GM23338 (cell line): ENCODE measurements around the gene TELO2. TPM values are rescaled to one million over a fixed set of nuclear protein-coding genes. Genes with fewer than 3 reads are reported as not detected.

Source experiments
- ATAC-seq: fragments of 200-7000 bp; cut with Tn5 transposase; 3 replicates; pipeline ENCODE4 v1.9.1; 2020
- DNase-seq: peaks from one replicate; pipeline ENCODE4 v3.0.0-alpha.2; 2015; ENCODE audit warnings: low spot score
- H2AFZ ChIP-seq: fragments of 200-600 bp; sonication (generic); 2 replicates; pipeline ENCODE4 v1.8.0; 2016; ENCODE audit warnings: antibody characterized with exemption, mild to moderate bottlenecking, moderate library complexity
- H3F3A ChIP-seq: fragments of 200-600 bp; sonication (generic); replicated peaks from 2 replicates; pipeline ENCODE4 v1.8.0; 2017; ENCODE audit warnings: antibody characterized with exemption, mixed run types, low read depth
- H3K27ac ChIP-seq: fragments of 200-600 bp; sonication (generic); 2 replicates; pipeline ENCODE4 v1.6.1; 2016; ENCODE audit warnings: low read depth
- H3K27me3 ChIP-seq: fragments of 200-600 bp; sonication (generic); 2 replicates; pipeline ENCODE4 v1.8.0; 2016; ENCODE audit warnings: mild to moderate bottlenecking, mixed run types, moderate library complexity; ENCODE audit not compliant: insufficient read depth
- H3K36me3 ChIP-seq: fragments of 200-600 bp; sonication (generic); 2 replicates; pipeline ENCODE4 v1.8.0; 2016; ENCODE audit warnings: mild to moderate bottlenecking; ENCODE audit not compliant: insufficient read depth
- H3K4me1 ChIP-seq: fragments of 200-600 bp; sonication (generic); 2 replicates; pipeline ENCODE4 v1.8.0; 2016; ENCODE audit warnings: mild to moderate bottlenecking, moderate library complexity; ENCODE audit not compliant: insufficient read depth
- H3K4me2 ChIP-seq: fragments of 200-600 bp; sonication (generic); 2 replicates; pipeline ENCODE4 v1.7.1; 2017; ENCODE audit warnings: mixed run types
- H3K4me3 ChIP-seq: fragments of 200-600 bp; sonication (generic); 2 replicates; pipeline ENCODE4 v1.6.1; 2016; ENCODE audit warnings: mixed run types
- H3K79me2 ChIP-seq: fragments of 200-600 bp; sonication (generic); replicated peaks from 2 replicates; pipeline ENCODE4 v1.8.0; 2017; ENCODE audit warnings: mild to moderate bottlenecking; ENCODE audit not compliant: insufficient read depth
- H3K9me2 ChIP-seq: fragments of 200-600 bp; sonication (generic); 2 replicates; pipeline ENCODE4 v1.8.0; 2017; ENCODE audit not compliant: insufficient read depth
- H4K20me1 ChIP-seq: fragments of 200-600 bp; sonication (generic); replicated peaks from 2 replicates; pipeline ENCODE4 v1.8.0; 2017; ENCODE audit warnings: mild to moderate bottlenecking; ENCODE audit not compliant: insufficient read depth
- H3K27ac Mint-ChIP-seq: 2 replicates; pipeline ENCODE4 v1.8.0; 2020; ENCODE audit warnings: inconsistent platforms, mild to moderate bottlenecking, moderate library complexity, mixed read lengths
- H3K27me3 Mint-ChIP-seq: 3 replicates; pipeline ENCODE4 v1.8.0; 2022; ENCODE audit warnings: low read depth, mild to moderate bottlenecking, moderate library complexity, mixed read lengths, inconsistent platforms; ENCODE audit not compliant: insufficient read depth, poor library complexity
- H3K36me3 Mint-ChIP-seq: 3 replicates; pipeline ENCODE4 v1.8.0; 2021; ENCODE audit warnings: low read depth, mild to moderate bottlenecking, inconsistent platforms, moderate library complexity, mixed read lengths
- H3K4me1 Mint-ChIP-seq: 3 replicates; pipeline ENCODE4 v1.8.0; 2020; ENCODE audit warnings: mild to moderate bottlenecking, inconsistent platforms, mixed read lengths
- H3K4me3 Mint-ChIP-seq: 3 replicates; pipeline ENCODE4 v1.8.0; 2021; ENCODE audit warnings: moderate library complexity, mild to moderate bottlenecking, inconsistent platforms, mixed read lengths
- H3K9me3 Mint-ChIP-seq: 3 replicates; pipeline ENCODE4 v1.8.0; 2020; ENCODE audit warnings: moderate library complexity, mild to moderate bottlenecking, inconsistent platforms, mixed read lengths
- CREB1 ChIP-seq: fragments of 250-450 bp; sonication (Bioruptor Pico); IDR thresholded peaks from 2 replicates; pipeline ENCODE4 v1.5.0; 2020; ENCODE audit warnings: low read depth, mild to moderate bottlenecking, moderate library complexity
- ETS1 ChIP-seq: IDR thresholded peaks from 2 replicates; pipeline ENCODE4 v1.6.1; 2016; ENCODE audit warnings: antibody characterized with exemption
- NANOG ChIP-seq: IDR thresholded peaks from 2 replicates; pipeline ENCODE4 v1.6.1; 2016; ENCODE audit warnings: antibody characterized with exemption, borderline replicate concordance
- STAT1 ChIP-seq: IDR thresholded peaks from one replicate; pipeline ENCODE4 v1.6.1; 2016; ENCODE audit warnings: antibody characterized with exemption; ENCODE audit not compliant: unreplicated experiment
- ZNF114 ChIP-seq: fragments of 250-450 bp; sonication (Bioruptor Pico); IDR thresholded peaks from 2 replicates; pipeline ENCODE4 v1.5.0; 2020; ENCODE audit warnings: mild to moderate bottlenecking, moderate library complexity
- ZNF462 ChIP-seq: fragments of 250-450 bp; sonication (Bioruptor Pico); IDR thresholded peaks from 2 replicates; pipeline ENCODE4 v1.5.0; 2020; ENCODE audit warnings: mild to moderate bottlenecking, moderate library complexity
- polyA plus RNA-seq: library from polyadenylated mRNA; unstranded; fragments of >200 nt; fragmentation: Nextera tagmentation; extraction: Ambion mirVana; gene quantifications from 2 replicates; pipeline ENCODE4 v1.2.1, GENCODE V29; 2016
- total RNA-seq: library from RNA; depleted of rRNA; stranded (reverse); fragments of >200 nt; shearing (Covaris generic); gene quantifications from 2 replicates; pipeline ENCODE4 v1.2.3, GENCODE V29; 2014

Gene TELO2
- total and polyA plus RNA-seq, 2 experiments from 2014 or later: 45.4 to 76.0 TPM

GRCh38 chr16:1470481-1471251 lies 22.5 kb upstream of the TELO2 start:
- H3K4me2 ChIP-seq: no peak overlapping the region
- Mint-ChIP-seq H3K27me3 (peaks cover 10% of the 10 kb centered on the region), H3K4me1 (peaks cover 11% of the 10 kb centered on the region), H3K4me3 (no peak overlapping the region), H3K36me3 (peaks cover 3% of the 10 kb centered on the region), H3K27ac (no peak overlapping the region), H3K9me3 (peaks cover 4% of the 10 kb centered on the region; the same call in 2 of the 3 replicates)
- peaks cover 75% of the 10 kb centered on the region for H3K79me2 ChIP-seq
- no peaks in the 10 kb centered on the region for H3K9me2 ChIP-seq
- DNase-seq (no peak), ATAC-seq (no peak)
- no peak for TF ChIP-seq ZNF114 (CRISPR knock-in tag)
- TF ChIP-seq STAT1: no peak
- TF ChIP-seq ZNF462: no peak
- TF ChIP-seq NANOG: no peak
- no peak for TF ChIP-seq ETS1
- no peak for TF ChIP-seq CREB1 (CRISPR knock-in tag)
- no peaks in the 10 kb centered on the region for H3K27me3 ChIP-seq
- peaks cover 3% of the 10 kb centered on the region; the same call in 1 of the 2 replicates for H3K4me1 ChIP-seq
- peaks cover 30% of the 10 kb centered on the region for H4K20me1 ChIP-seq
- H3K27ac ChIP-seq: no peak overlapping the region
- no peak overlapping the region for H2AFZ ChIP-seq
- no peak overlapping the region for H3K4me3 ChIP-seq
- H3K36me3 ChIP-seq: no peaks in the 10 kb centered on the region
- H3F3A ChIP-seq: no peaks in the 10 kb centered on the region
